Liver (tissue), 3 donors: Measurements from ENCODE around the gene PDCL3.

Experiments
- ATF3 ChIP-seq: IDR thresholded peaks from 2 replicates; pipeline ENCODE4 v1.6.1; 2016; ENCODE audit warnings: antibody characterized with exemption
- CTCF ChIP-seq: fragments of 150-350 bp; IDR thresholded peaks from 2 replicates; pipeline ENCODE4 v1.5.1; 2017; ENCODE audit warnings: improper control_type of control experiment, low read depth, low read length; ENCODE audit not compliant: missing input control
- EGR1 ChIP-seq, 2 donors: IDR thresholded peaks; 2 replicates each; pipeline ENCODE4 v1.6.1; 2016 to 2018; ENCODE audit warnings: antibody characterized with exemption in 2 of 2, low read depth in 2 of 2
- GABPA ChIP-seq, 2 donors: IDR thresholded peaks in 1 of 2; conservative IDR thresholded peaks in 1 of 2; 2 replicates each; pipeline ENCODE4 v1.6.1; 2016; ENCODE audit warnings: antibody characterized with exemption in 2 of 2, mild to moderate bottlenecking in 1 of 2, moderate library complexity in 1 of 2
- JUND ChIP-seq, 2 donors: IDR thresholded peaks; 2 replicates each; pipeline ENCODE4 v1.6.1; 2016; ENCODE audit warnings: antibody characterized with exemption in 2 of 2
- MAX ChIP-seq: IDR thresholded peaks from 2 replicates; pipeline ENCODE4 v1.6.1; 2016; ENCODE audit warnings: antibody characterized with exemption
- RAD21 ChIP-seq, 2 donors: IDR thresholded peaks; 2 replicates each; pipeline ENCODE4 v1.6.1; 2016; ENCODE audit warnings: antibody characterized with exemption in 2 of 2, mild to moderate bottlenecking in 2 of 2
- REST ChIP-seq: IDR thresholded peaks from 2 replicates; pipeline ENCODE4 v1.6.1; 2016; ENCODE audit warnings: antibody characterized with exemption, mild to moderate bottlenecking
- RXRA ChIP-seq, 2 donors: IDR thresholded peaks; 2 replicates each; pipeline ENCODE4 v1.6.1; 2017 to 2018; ENCODE audit warnings: antibody characterized with exemption in 2 of 2, mild to moderate bottlenecking in 1 of 2
- SP1 ChIP-seq: IDR thresholded peaks from 2 replicates; pipeline ENCODE4 v1.6.1; 2018; ENCODE audit warnings: antibody characterized with exemption, mild to moderate bottlenecking
- TAF1 ChIP-seq: conservative IDR thresholded peaks from 2 replicates; pipeline ENCODE4 v1.6.1; 2016; ENCODE audit warnings: antibody characterized with exemption, mild to moderate bottlenecking
- YY1 ChIP-seq: IDR thresholded peaks from 2 replicates; pipeline ENCODE4 v1.6.1; 2016; ENCODE audit warnings: antibody characterized with exemption, mild to moderate bottlenecking
- ZBTB33 ChIP-seq: IDR thresholded peaks from 2 replicates; pipeline ENCODE4 v1.6.1; 2016; ENCODE audit warnings: antibody characterized with exemption
- donor health status: healthy.
- donor health status: healthy.

- TF ChIP-seq GABPA (IDR thresholded peaks at IDR 0.05 in 1 of 2, conservative IDR thresholded peaks at IDR 0.05 in 1 of 2) (no peak), CTCF (no peak), MAX (no peak), REST (no peak), RXRA (IDR thresholded peaks at IDR 0.05) (no peak), ZBTB33 (no peak), TAF1 (no peak), JUND (IDR thresholded peaks at IDR 0.05) (no peak), RAD21 (IDR thresholded peaks at IDR 0.05) (no peak), ATF3 (no peak), EGR1 (IDR thresholded peaks at IDR 0.05; ENCODE audit: low read depth in 2 of 2) (no peak), YY1 (no peak), SP1 (no peak)
Observed at GRCh38 chr2:100561191-100561590, 1.6 kb upstream of the PDCL3 start.
